KMS-11 (cell line): ENCODE measurements around the gene CTNNA2.

ENCODE experiments used
- H2AFZ ChIP-seq: fragments of 200-600 bp; sonication (generic); 2 replicates; pipeline ENCODE4 v1.6.1; 2016; ENCODE audit warnings: antibody characterized with exemption, mixed run types, low read depth
- H3K27ac ChIP-seq: fragments of 200-600 bp; sonication (generic); 2 replicates; pipeline ENCODE4 v1.6.1; 2016; ENCODE audit warnings: mild to moderate bottlenecking, mixed run types
- H3K27me3 ChIP-seq: fragments of 200-600 bp; sonication (generic); 2 replicates; pipeline ENCODE4 v1.6.1; 2017; ENCODE audit warnings: mild to moderate bottlenecking, low read depth, mixed run types, moderate library complexity; ENCODE audit not compliant: insufficient read depth
- H3K36me3 ChIP-seq: fragments of 200-600 bp; sonication (generic); 2 replicates; pipeline ENCODE4 v1.6.1; 2017; ENCODE audit warnings: mild to moderate bottlenecking, mixed run types; ENCODE audit not compliant: insufficient read depth
- H3K4me1 ChIP-seq: fragments of 200-600 bp; sonication (generic); 2 replicates; pipeline ENCODE4 v1.6.1; 2016; ENCODE audit warnings: mild to moderate bottlenecking, low read depth, mixed run types; ENCODE audit not compliant: poor library complexity, severe bottlenecking
- H3K4me2 ChIP-seq: fragments of 200-600 bp; sonication (generic); 2 replicates; pipeline ENCODE4 v1.7.0; 2016; ENCODE audit warnings: mild to moderate bottlenecking, mixed run types
- H3K4me3 ChIP-seq: fragments of 200-600 bp; sonication (generic); IDR thresholded peaks from 2 replicates; pipeline ENCODE4 v1.6.1; 2017; ENCODE audit warnings: low read depth, low read length, mixed read lengths; ENCODE audit not compliant: insufficient read depth
- H3K79me2 ChIP-seq: fragments of 200-600 bp; sonication (generic); 2 replicates; pipeline ENCODE4 v1.6.1; 2016; ENCODE audit warnings: low read depth, mixed run types; ENCODE audit not compliant: insufficient read depth
- H3K9ac ChIP-seq: fragments of 200-600 bp; sonication (generic); 2 replicates; pipeline ENCODE4 v1.6.1; 2016; ENCODE audit warnings: mild to moderate bottlenecking, mixed run types
- H4K20me1 ChIP-seq: fragments of 200-600 bp; sonication (generic); 2 replicates; pipeline ENCODE4 v1.6.1; 2016; ENCODE audit warnings: mild to moderate bottlenecking, mixed run types; ENCODE audit not compliant: insufficient read depth
- TF ChIP-seq, protein P1 (sequence below): fragments of 200-600 bp; sonication (generic); conservative IDR thresholded peaks from 2 replicates; pipeline ENCODE4 v1.6.1; 2017; ENCODE audit warnings: low read depth, mild to moderate bottlenecking, antibody characterized with exemption, low read length, moderate library complexity, mixed read lengths

CTNNA2 gene

GRCh38 chr2:79903222-79904000 is 390.6 kb downstream of the CTNNA2 start:
- Histone ChIP-seq H4K20me1 (no peaks in the 10 kb centered on the region), H3K4me2 (no peak overlapping the region), H3K79me2 (no peaks in the 10 kb centered on the region), H3K27me3 (no peaks in the 10 kb centered on the region), H3K4me1 (no peaks in the 10 kb centered on the region), H3K27ac (no peak overlapping the region), H3K36me3 (no peaks in the 10 kb centered on the region), H2AFZ (no peak overlapping the region), H3K9ac (no peak overlapping the region), H3K4me3 (no peak overlapping the region)
- TF ChIP-seq, protein P1, sequence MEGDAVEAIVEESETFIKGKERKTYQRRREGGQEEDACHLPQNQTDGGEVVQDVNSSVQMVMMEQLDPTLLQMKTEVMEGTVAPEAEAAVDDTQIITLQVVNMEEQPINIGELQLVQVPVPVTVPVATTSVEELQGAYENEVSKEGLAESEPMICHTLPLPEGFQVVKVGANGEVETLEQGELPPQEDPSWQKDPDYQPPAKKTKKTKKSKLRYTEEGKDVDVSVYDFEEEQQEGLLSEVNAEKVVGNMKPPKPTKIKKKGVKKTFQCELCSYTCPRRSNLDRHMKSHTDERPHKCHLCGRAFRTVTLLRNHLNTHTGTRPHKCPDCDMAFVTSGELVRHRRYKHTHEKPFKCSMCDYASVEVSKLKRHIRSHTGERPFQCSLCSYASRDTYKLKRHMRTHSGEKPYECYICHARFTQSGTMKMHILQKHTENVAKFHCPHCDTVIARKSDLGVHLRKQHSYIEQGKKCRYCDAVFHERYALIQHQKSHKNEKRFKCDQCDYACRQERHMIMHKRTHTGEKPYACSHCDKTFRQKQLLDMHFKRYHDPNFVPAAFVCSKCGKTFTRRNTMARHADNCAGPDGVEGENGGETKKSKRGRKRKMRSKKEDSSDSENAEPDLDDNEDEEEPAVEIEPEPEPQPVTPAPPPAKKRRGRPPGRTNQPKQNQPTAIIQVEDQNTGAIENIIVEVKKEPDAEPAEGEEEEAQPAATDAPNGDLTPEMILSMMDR = no peak

DNA sequence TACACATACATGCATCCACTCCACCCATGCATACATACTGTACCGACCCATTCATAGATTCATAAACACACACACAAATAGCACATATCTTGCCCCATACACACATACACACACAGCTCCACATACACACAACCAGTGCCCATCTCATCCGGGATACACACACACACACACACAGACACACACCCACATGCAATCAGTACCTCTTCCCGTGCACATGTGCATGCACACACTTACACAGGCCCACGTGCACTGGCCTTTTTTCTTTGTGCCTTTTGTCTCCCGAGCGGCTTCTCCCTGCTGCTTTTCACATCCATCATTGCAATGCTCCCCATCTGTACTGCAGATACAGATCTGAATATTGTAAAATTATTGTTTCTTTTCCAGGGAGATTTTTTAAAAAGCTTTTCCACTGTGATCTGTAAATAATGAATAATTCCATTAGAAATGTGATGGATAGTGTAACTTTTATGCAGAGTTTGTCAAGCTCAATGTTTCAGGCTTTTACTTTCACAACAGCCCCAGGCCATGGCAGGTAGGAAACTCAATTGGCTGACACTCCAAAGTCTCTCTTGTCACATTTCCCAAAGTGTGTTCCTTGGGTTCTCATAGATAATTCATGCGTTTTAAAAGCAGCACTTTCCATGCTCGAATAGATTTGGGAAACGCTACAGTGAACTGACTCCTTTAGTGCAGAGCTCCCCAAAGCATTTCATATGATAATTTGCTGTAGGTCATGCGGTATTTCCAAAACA is 393.5 kb downstream of the CTNNA2 start:
- no peaks in the 10 kb centered on the region for H3K27me3 ChIP-seq

GRCh38 chr2:79909521-79909920 is 396.7 kb downstream of the CTNNA2 start:
- no peak overlapping the region for H2AFZ ChIP-seq
- no peak overlapping the region for H3K9ac ChIP-seq
- no peak overlapping the region for H3K27ac ChIP-seq
- H3K36me3 ChIP-seq = no peaks in the 10 kb centered on the region
- no peaks in the 10 kb centered on the region for H3K27me3 ChIP-seq
- no peak overlapping the region for H3K4me2 ChIP-seq
- no peak overlapping the region for H3K4me3 ChIP-seq
- no peaks in the 10 kb centered on the region for H4K20me1 ChIP-seq
- TF ChIP-seq, protein P1 = no peak
- H3K79me2 ChIP-seq = no peaks in the 10 kb centered on the region
- no peaks in the 10 kb centered on the region for H3K4me1 ChIP-seq

More for the DNA sequence above, 393.5 kb downstream of the CTNNA2 start:
- H3K4me1 ChIP-seq = no peaks in the 10 kb centered on the region
- H3K4me2 ChIP-seq = no peak overlapping the region
- no peak overlapping the region for H3K9ac ChIP-seq
- H4K20me1 ChIP-seq = no peaks in the 10 kb centered on the region
- no peak overlapping the region for H3K27ac ChIP-seq
- no peak overlapping the region for H2AFZ ChIP-seq
- H3K4me3 ChIP-seq = no peak overlapping the region
- H3K79me2 ChIP-seq = no peaks in the 10 kb centered on the region
- H3K36me3 ChIP-seq = no peaks in the 10 kb centered on the region
- TF ChIP-seq, protein P1 = no peak

GRCh38 chr2:79910643-79911042 is 397.8 kb downstream of the CTNNA2 start:
- H3K27me3 ChIP-seq = no peaks in the 10 kb centered on the region
- no peak overlapping the region for H3K9ac ChIP-seq
- H3K79me2 ChIP-seq = no peaks in the 10 kb centered on the region
- TF ChIP-seq, protein P1 = no peak
- no peaks in the 10 kb centered on the region for H3K36me3 ChIP-seq
- H3K27ac ChIP-seq = no peak overlapping the region
- no peak overlapping the region for H3K4me2 ChIP-seq
- no peaks in the 10 kb centered on the region for H4K20me1 ChIP-seq
- no peaks in the 10 kb centered on the region for H3K4me1 ChIP-seq
- H3K4me3 ChIP-seq = no peak overlapping the region
- H2AFZ ChIP-seq = no peak overlapping the region
